ENCODE data around the gene PAX8. TPM values are rescaled to one million over a fixed set of nuclear protein-coding genes. Genes with fewer than 3 reads are reported as not detected.

The PAX8 gene
- total and polyA plus RNA-seq, 2 of the 13 experiments (the other 11 are each of a cell fraction or from before 2014, with no cell fraction given) = 1.5 to 8.8 TPM

GRCh38 chr2:113172721-113173541 is 105.8 kb downstream of the PAX8 start (continued):
- TF ChIP-seq ZNF280B (CRISPR knock-in tag; IDR thresholded peaks at IDR 0.05; ENCODE audit: borderline replicate concordance) = peak; percentile 63; the same call in 1 of the 2 replicates

GRCh38 chr2:113171334-113172075 is 107.2 kb downstream of the PAX8 start:
- Histone ChIP-seq H3K36me3 (replicated peaks in 1 of 2; ENCODE audit: control insufficient read depth in 1 of 2, insufficient read depth in 2 of 2, low read length in 2 of 2) (no peaks in the 10 kb centered on the region), H3K9ac (ENCODE audit: insufficient read depth, low read depth, low read length) (no peak overlapping the region), H3K27ac (ENCODE audit: extremely low read length, insufficient read depth, low read length) (no peak overlapping the region), H4K20me1 (ENCODE audit: insufficient read depth, low read length) (no peaks in the 10 kb centered on the region), H3K4me3 (replicated peaks in 1 of 3; ENCODE audit: insufficient read depth in 1 of 3, low read depth in 2 of 3, low read length in 3 of 3) (no peak overlapping the region), H2AFZ (ENCODE audit: low read length) (no peak overlapping the region), H3K4me2 (ENCODE audit: low read depth, low read length) (no peak overlapping the region), H3K79me2 (ENCODE audit: insufficient read depth, low read length) (no peaks in the 10 kb centered on the region), H3K27me3 (ENCODE audit: control insufficient read depth in 1 of 2, insufficient read depth in 2 of 2, low read length in 2 of 2) (peaks cover 0 to 4% of the 10 kb centered on the region in 2 experiments; a peak in 2 of 5 replicates), H3K9me3 (ENCODE audit: low read length) (no peaks in the 10 kb centered on the region), H3K4me1 (ENCODE audit: insufficient read depth, low read length) (peaks cover 84% of the 10 kb centered on the region)
- intact Hi-C loops (cut with micrococcal nuclease; ENCODE audit: unreplicated experiment) (no loop called here), in situ Hi-C loops (cut with HindIII; ENCODE audit: extremely low pct_ligation_motif_present, low pct_unique_long_range_greater_than_20kb) (no loop called here)
- no peak for FAIRE-seq
- CTCF ChIA-PET (ENCODE audit: low intra/inter-chr PET ratio, low total read pairs) = no interaction called here
- no TSS peak for BruUV-seq (replicated peaks)
- no peak for TF ChIP-seq RFX5 (IDR thresholded peaks at IDR 0.05; ENCODE audit: low read depth, low read length)
- TF ChIP-seq MAF1 (CRISPR knock-in tag; IDR thresholded peaks at IDR 0.05; ENCODE audit: borderline replicate concordance) = no peak
- TF ChIP-seq SUZ12 (IDR thresholded peaks at IDR 0.05; ENCODE audit: low read depth, low read length) = no peak
- TF ChIP-seq ATRX (CRISPR knock-in tag; IDR thresholded peaks at IDR 0.05; ENCODE audit: borderline replicate concordance) = no peak
- TF ChIP-seq HIVEP1 (CRISPR knock-in tag; IDR thresholded peaks at IDR 0.05) = no peak
- TF ChIP-seq, protein P1, sequence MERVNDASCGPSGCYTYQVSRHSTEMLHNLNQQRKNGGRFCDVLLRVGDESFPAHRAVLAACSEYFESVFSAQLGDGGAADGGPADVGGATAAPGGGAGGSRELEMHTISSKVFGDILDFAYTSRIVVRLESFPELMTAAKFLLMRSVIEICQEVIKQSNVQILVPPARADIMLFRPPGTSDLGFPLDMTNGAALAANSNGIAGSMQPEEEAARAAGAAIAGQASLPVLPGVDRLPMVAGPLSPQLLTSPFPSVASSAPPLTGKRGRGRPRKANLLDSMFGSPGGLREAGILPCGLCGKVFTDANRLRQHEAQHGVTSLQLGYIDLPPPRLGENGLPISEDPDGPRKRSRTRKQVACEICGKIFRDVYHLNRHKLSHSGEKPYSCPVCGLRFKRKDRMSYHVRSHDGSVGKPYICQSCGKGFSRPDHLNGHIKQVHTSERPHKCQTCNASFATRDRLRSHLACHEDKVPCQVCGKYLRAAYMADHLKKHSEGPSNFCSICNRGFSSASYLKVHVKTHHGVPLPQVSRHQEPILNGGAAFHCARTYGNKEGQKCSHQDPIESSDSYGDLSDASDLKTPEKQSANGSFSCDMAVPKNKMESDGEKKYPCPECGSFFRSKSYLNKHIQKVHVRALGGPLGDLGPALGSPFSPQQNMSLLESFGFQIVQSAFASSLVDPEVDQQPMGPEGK (CRISPR knock-in tag; IDR thresholded peaks at IDR 0.05) = no peak
- no peak for TF ChIP-seq THAP8 (CRISPR knock-in tag; IDR thresholded peaks at IDR 0.05; ENCODE audit: borderline replicate concordance)
- no peak for TF ChIP-seq RARG (CRISPR knock-in tag; IDR thresholded peaks at IDR 0.05; ENCODE audit: low read depth)
- no peak for TF ChIP-seq ZNF232 (CRISPR knock-in tag; IDR thresholded peaks at IDR 0.05; ENCODE audit: borderline replicate concordance)
- TF ChIP-seq ZNF280B (CRISPR knock-in tag; IDR thresholded peaks at IDR 0.05; ENCODE audit: borderline replicate concordance) = no peak
- TF ChIP-seq, protein P2, sequence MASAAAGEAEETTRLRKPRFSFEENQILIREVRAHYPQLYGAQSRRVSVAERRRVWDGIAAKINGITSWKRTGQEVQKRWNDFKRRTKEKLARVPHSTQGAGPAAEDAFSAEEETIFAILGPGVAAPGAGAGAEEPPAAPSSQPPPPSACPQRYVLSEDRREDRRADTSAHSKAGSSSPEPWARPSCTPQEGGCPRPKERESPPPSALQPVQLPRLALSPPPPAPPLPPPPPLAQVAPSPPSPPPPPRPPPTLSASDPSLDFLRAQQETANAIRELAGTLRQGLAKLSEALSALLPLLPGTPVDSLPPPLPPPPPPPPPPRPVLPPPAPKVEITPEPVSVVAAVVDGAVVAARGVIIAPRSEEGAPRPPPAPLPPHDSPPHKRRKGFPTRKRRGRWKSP (CRISPR knock-in tag; IDR thresholded peaks at IDR 0.05) = no peak
- no peak for TF ChIP-seq ZBTB3 (CRISPR knock-in tag; IDR thresholded peaks at IDR 0.05; ENCODE audit: borderline replicate concordance, low read depth)
- DNase-seq (ENCODE audit: low spot score) = no peak
- ATAC-seq = no peak
- 84% methylated on average over 8 of the region's 8 CpGs for WGBS (ENCODE audit: low lambda C conversion rate)
- POLR2A ChIA-PET = interaction anchor here (1.0 to 5.2 kb wide), 2 partner anchors 9 to 15 kb away, joined by 3 to 36 read pairs; no protein-coding TSS in a partner anchor
